GM12872 (cell line): ENCODE measurements around the gene MMP24.

Experiments
- TF ChIP-seq, protein P1 (sequence below): IDR thresholded peaks from 3 replicates; pipeline ENCODE4 v1.5.1; 2011; ENCODE audit warnings: low read depth, mild to moderate bottlenecking, low read length, moderate library complexity; ENCODE audit not compliant: insufficient read depth

Gene MMP24

GRCh38 chr20:35226126-35226883 is at the start of gene MMP24:
MMP24 (plus strand) TSS chr20:35226690; CDS start chr20:35226739, 49 bp downstream.
- TF ChIP-seq, protein P1, sequence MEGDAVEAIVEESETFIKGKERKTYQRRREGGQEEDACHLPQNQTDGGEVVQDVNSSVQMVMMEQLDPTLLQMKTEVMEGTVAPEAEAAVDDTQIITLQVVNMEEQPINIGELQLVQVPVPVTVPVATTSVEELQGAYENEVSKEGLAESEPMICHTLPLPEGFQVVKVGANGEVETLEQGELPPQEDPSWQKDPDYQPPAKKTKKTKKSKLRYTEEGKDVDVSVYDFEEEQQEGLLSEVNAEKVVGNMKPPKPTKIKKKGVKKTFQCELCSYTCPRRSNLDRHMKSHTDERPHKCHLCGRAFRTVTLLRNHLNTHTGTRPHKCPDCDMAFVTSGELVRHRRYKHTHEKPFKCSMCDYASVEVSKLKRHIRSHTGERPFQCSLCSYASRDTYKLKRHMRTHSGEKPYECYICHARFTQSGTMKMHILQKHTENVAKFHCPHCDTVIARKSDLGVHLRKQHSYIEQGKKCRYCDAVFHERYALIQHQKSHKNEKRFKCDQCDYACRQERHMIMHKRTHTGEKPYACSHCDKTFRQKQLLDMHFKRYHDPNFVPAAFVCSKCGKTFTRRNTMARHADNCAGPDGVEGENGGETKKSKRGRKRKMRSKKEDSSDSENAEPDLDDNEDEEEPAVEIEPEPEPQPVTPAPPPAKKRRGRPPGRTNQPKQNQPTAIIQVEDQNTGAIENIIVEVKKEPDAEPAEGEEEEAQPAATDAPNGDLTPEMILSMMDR, result no peak

DNA sequence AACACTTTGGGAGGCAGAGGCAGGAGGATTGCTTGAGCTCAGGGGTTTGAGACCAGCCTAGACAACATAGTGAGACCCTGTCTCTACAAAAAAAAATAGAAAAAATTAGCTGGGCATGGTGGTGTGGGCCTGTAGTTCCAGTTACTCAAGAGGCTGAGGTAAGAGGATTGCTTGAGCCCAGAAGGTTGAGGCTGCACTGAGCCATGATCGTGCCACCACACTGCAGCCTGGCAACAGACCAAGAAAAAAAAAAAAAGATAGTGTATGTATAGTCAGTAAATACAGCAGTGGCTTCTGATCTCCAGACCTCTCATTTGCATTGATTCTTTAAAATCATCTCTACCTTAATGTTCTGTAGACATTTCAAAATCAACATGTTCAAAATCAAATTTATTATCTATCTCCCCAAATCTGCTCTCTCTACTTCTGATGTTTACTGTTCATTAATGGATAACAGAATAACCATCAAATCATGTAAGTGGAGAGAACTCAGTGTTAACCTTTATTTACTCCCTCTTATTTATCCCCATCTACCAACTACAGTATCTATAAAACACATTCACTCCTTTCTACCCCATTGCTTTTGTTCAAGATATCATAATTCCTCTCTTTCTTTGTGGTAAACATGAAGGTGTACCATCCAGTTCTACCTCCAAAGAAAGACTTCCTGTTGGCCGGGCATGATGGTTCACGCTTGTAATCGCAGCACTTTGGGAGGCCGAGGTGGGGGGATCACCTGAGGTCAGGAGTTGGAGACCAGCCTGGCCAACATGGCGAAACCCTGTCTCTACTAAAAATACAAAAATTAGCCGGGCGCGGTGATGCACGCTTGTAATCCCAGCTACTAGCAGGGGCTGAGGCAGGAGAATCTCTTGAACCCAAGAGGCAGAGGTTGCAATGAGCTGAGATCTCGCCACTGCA is 46.9 kb upstream of the MMP24 start:
- TF ChIP-seq, protein P1, result no peak

DNA sequence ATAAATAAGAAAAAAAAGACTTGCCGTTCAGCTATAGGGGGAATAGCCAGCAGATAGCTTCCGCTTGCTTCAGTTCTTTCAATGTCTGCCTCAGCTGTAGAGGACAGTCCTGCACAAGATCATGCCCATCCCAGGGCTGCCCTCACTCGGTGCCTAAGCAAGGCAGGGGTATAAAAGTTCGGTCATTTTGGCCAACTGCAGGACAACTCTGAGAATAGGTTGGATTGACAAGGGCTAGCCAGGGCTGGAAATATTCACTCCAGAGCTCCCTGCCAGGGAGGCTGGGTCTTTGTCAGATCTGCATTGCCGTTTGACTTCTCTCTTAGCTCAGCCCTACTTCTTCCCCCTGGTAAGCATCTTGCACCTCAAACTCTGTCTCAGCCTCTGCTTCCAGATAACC is 46.2 kb upstream of the MMP24 start:
- TF ChIP-seq, protein P1, result no peak

DNA sequence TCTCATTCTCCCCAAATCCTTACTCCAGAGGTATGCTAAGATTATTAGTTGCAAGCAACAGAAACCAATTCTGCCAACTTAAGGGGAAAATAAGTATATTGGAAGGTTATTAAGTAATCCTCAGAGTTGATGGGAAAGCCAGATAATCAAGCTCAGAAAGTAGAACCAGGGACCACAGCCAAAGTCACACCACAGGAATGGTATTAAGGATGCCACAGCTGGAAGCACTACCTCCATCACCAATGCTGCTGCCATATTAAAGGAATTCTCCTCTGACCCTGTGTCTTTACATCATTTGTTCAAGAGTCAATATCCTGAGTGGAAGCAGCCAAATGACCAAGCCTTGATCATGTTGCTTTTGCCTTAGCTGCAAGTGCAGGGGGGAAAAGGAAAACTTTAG is 44.8 kb upstream of the MMP24 start:
- TF ChIP-seq, protein P1, result no peak

DNA sequence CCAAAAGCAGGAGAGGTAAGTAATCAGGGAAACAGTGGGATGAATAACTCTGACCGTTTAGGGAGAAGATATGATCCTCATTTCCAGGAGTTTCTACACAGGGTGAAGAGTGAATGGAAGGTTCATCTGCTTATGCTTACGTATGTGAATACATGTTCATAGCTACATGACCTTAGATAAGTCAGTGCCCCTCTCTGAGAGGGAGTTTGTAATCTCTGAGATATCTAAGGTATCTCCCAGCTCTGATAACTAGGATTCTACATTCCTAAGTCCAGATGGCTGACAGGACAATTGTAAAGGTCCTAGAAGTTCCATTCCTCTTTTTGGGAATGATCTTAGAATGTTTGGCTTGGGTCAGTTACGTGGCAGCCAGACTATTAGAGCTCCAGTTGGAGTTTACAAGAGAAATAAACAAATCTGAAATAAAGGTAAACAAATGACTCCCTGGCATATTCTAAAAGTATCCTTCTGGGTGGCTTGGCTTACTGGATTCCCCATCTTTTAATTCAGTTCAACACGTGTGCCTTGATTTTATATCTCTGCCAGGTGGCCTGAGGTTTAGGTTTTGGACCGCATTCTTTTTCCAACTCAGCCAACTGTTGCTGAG is 38.8 kb upstream of the MMP24 start:
- TF ChIP-seq, protein P1, result no peak

- TF ChIP-seq, protein P1, result no peak
These were observed 35.9 kb upstream of the MMP24 start for GRCh38 chr20:35190556-35190955.

DNA sequence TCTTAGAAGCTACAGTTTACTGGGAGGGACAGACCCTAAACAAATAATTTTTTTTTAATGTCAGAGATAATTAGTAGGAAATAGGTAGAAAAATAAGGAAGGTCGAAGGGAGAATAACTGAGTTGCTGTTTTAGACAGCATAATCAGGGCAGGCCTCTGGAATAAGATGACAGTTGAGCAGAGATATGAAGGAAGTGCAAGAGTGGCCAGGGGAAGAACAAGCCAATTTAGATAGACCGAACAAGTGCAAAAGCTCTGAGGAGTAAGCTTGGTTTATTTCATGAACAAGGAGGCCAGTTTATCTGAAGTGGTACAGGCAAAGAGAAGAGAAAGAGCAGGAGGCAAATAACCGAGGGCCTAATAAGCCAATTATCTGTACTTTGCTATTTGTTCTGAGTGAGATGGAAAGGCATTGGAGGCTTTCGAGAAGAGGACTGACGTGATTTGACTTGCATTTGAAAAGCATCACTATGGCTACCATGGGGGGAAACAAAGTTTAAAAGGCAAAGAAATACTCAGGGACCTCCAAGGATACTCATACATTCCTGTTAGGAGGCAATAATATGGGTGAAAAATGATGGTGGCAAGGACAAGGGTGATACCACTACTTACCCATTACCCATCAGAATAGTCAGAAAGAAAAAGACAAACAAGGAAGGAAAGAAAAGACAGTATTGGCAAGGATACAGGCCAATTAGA is 34.9 kb upstream of the MMP24 start:
- TF ChIP-seq, protein P1, result no peak
